Naive B cell (primary cell): ENCODE measurements around the gene CIC. TPM values are rescaled to one million over a fixed set of nuclear protein-coding genes. Genes with fewer than 3 reads are reported as not detected.
A peak's percentile ranks its signal among the peaks of the same experiment; 100 is the strongest.
"Not testable (repeated sequence)": the region's sequence is repeated elsewhere in the genome, so short reads cannot be mapped to it uniquely, and the experiment has no call there.

Experiments
- ATAC-seq, 2 donors: fragments of 150-1000 bp; cut with Tn5 transposase; 2 replicates each; pipeline ENCODE4 v1.10.0; 2021; ENCODE audit warnings: low read depth in 2 of 2, mild to moderate bottlenecking in 2 of 2, moderate library complexity in 2 of 2
- DNase-seq: peaks from one replicate; pipeline ENCODE4 v3.0.0; 2022
- H3K27ac Mint-ChIP-seq, 6 donors: one replicate each; pipeline ENCODE4 v1.8.0; 2020 to 2022; ENCODE audit warnings: mild to moderate bottlenecking in 6 of 6, mixed read lengths in 6 of 6, moderate library complexity in 5 of 6, inconsistent platforms in 2 of 6
- H3K27me3 Mint-ChIP-seq, 3 donors: one replicate each; pipeline ENCODE4 v1.8.0; 2021 to 2022; ENCODE audit warnings: mixed read lengths in 3 of 3, mild to moderate bottlenecking in 1 of 3
- H3K36me3 Mint-ChIP-seq, 2 donors: one replicate each; pipeline ENCODE4 v1.8.0; 2020 to 2022; ENCODE audit warnings: mixed read lengths in 2 of 2, inconsistent platforms in 1 of 2, mild to moderate bottlenecking in 1 of 2
- H3K4me1 Mint-ChIP-seq, 3 donors: one replicate each; pipeline ENCODE4 v1.8.0; 2020 to 2022; ENCODE audit warnings: mixed read lengths in 3 of 3, inconsistent platforms in 1 of 3, mild to moderate bottlenecking in 1 of 3, moderate library complexity in 1 of 3
- H3K4me3 Mint-ChIP-seq, 8 donors: one replicate each; pipeline ENCODE4 v1.8.0; 2020 to 2022; ENCODE audit warnings: mild to moderate bottlenecking in 8 of 8, mixed read lengths in 8 of 8, moderate library complexity in 8 of 8, inconsistent platforms in 2 of 8
- H3K9me3 Mint-ChIP-seq, 7 donors: one replicate each; pipeline ENCODE4 v1.8.0; 2020 to 2022; ENCODE audit warnings: mixed read lengths in 7 of 7, mild to moderate bottlenecking in 5 of 7, inconsistent platforms in 2 of 7, moderate library complexity in 1 of 7
- polyA plus RNA-seq, 6 donors: library from polyadenylated mRNA; unstranded; fragments of 300-500 nt; fragmentation: Illumina TruSeq; gene quantifications; one replicate each; pipeline ENCODE4 v1.2.3, GENCODE V29; 2021; ENCODE audit warnings: low read depth in 6 of 6

Gene CIC
- polyA plus RNA-seq, 6 donors from 2014 or later, result 0.05 to 5.3 (median 2.1) TPM

DNA sequence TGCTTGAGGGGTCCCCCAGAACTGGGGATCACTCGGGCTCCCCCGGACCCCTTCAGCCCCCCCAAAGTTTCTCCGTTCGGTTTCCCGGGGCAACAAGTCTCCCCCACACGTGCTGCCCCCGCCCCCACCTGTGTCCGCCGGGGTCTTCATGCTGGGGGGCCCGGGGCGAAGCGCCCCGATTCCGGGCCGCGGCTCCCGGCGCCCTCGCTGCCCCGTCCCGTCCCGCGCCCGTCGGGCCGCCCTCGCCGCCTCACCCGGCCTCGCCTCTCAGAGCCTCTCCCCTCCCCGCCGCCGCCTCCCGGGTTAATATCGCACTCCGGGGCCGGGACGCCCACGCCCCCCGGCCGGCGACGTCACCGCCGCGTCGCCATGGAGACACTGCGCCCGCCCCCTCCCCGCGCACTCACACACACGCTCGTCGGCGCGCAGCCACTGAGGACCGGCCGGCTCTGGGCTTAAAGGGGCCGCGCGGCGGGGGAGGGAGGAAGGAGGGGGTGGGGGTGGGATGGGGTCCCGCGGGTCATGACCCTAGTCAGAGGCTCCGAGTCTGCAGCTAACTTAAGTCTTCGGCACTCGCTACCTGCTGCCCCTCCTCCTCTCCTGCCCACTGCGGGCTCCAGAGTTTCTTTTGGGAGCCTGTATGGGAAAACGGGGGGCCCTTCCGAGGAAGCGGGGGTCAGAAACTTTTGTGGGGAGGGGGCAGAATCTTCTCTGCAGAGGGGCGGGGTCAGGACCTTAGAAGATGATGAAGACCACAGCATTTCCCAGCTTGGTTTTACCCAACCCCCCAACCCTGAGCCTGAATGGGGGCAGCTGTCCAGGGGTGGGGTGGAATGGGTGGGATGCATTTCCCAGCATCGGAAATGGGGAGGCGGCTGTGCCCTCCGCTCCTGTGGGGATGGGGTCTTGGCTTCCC lies 13.9 kb upstream of the CIC start, which contains the start of gene ERF:
TSS of gene ERF (minus strand) at position 279 of the 916 bp plus-strand sequence. CDS start at position 150, 129 bp downstream.
- ATAC-seq (peak; percentile 79 to 82), DNase-seq (peak; percentile 94)
- Mint-ChIP-seq H3K4me3 (peak within 1 kb of the TSS; percentile 48 to 95 (median 86)), H3K9me3 (no peaks in the 10 kb centered on the region), H3K27me3 (no peaks in the 10 kb centered on the region), H3K27ac (peak within 1 kb of the TSS; percentile 70 to 96 (median 90)), H3K36me3 (no peaks in the 10 kb centered on the region), H3K4me1 (peaks cover 23 to 33% (median 29%) of the 10 kb centered on the region in 3 donors)

DNA sequence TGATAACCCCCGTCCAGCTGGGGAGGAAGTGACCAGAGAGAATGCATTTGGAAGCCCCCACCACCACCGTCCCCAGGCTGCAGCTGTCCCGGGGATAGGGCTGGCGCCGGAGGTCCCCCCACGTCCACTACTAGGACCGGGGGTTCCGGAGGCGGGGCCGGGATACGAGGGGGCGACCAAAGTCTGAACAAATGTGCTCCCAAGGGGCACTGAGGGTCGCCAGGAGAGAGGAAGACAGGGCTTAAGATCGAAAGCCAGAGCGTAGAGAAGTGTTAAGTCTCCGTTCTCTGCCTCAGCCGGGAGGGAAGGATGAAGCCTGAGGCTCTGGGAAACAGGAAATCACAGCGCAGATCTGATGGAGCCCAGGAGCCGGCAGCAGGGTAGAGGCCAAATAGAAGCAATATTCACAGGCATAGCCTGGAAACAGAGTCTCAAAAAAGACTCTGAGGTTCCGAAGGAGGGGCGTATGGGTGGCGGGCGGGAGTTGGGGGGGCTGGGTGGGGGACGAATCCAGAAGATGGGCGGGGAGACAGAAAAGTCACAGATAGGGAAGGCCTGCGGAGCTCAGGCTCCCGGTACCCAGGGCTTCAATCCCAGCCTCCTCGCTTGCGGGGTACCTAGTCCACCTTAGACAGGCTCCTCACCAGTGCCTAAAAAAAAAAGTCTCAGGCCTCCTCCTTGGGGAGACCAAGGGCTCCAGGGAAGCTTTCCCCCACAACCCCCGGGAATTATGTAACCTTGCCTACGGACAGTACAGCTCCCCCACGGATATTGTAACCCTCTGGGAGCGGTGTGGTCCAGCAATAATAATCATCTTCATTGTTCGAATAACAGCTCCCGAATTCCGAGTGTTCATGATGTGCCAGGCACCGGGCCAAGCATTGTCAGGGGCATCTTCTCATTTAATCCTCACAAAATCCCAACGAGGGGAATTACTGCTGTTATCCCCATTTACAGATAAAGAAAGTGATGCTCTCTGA lies 13.0 kb upstream of the CIC start:
- no peaks in the 10 kb centered on the region for H3K36me3 Mint-ChIP-seq
- ATAC-seq (no peak), DNase-seq (no peak)
- no peaks in the 10 kb centered on the region for H3K27me3 Mint-ChIP-seq
- peaks cover 23 to 29% (median 26%) of the 10 kb centered on the region in 3 donors for H3K4me1 Mint-ChIP-seq
- no peaks in the 10 kb centered on the region for H3K9me3 Mint-ChIP-seq
- H3K4me3 Mint-ChIP-seq, result peak overlapping the region; percentile 48 to 95 (median 86)
- peak overlapping the region; percentile 26 to 96 (median 50) for H3K27ac Mint-ChIP-seq

DNA sequence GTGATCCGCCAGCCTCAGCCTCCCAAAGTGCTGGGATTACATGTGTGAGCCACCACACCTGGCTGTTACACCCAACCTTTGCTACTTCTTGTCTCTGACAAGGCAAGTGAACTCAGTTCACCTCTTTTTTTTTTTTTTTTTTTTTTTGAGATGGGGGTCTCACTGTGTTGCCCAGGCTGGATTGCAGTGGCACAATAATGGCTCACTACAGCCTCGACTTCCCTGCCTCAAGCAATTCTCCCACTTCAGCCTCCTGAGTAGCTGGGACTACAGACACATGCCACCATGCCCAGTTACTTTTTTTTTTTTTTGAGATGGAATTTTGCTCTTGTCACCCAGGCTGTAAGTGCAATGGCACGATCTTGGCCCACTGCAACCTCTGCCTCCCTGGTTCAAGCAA lies 11.2 kb upstream of the CIC start:
- H3K4me3 Mint-ChIP-seq, result peak overlapping the region in 2 of 8 donors; percentile 32 to 36

DNA sequence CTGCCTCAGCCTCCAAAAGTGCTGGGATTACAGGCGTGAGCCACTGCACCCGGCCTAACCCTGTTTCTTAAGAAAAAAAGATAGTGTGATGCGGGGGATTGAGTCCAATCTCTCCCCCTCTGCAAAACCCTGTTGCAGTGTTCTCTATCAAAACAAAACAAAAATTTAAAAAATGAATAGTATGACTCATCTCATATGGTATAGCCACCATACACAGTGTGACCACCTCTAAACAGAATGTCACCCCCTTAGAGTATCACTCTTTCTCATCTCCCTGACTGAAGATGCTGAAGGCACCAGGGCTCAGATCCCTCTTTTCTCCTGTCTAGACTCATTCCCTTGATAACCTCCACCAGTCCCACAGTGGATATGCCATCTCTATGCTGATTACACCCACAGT lies 7.3 kb upstream of the CIC start:
- H3K27ac Mint-ChIP-seq, result no peak overlapping the region
- DNase-seq (no peak), ATAC-seq (no peak)
- peaks cover 0 to 5% (median 0%) of the 10 kb centered on the region in 3 donors for H3K4me1 Mint-ChIP-seq
- H3K9me3 Mint-ChIP-seq, result no peaks in the 10 kb centered on the region
- no peaks in the 10 kb centered on the region for H3K36me3 Mint-ChIP-seq
- no peaks in the 10 kb centered on the region for H3K27me3 Mint-ChIP-seq
- peak overlapping the region in 1 of 8 donors; percentile 10 for H3K4me3 Mint-ChIP-seq

More for the DNA sequence above, 11.2 kb upstream of the CIC start:
- peaks cover 10 to 17% (median 14%) of the 10 kb centered on the region in 3 donors for H3K4me1 Mint-ChIP-seq
- not testable (repeated sequence) for H3K36me3 Mint-ChIP-seq, H3K9me3 Mint-ChIP-seq, ATAC-seq, H3K27me3 Mint-ChIP-seq, DNase-seq
- H3K27ac Mint-ChIP-seq, result peak overlapping the region in 1 of 6 donors; percentile 62

DNA sequence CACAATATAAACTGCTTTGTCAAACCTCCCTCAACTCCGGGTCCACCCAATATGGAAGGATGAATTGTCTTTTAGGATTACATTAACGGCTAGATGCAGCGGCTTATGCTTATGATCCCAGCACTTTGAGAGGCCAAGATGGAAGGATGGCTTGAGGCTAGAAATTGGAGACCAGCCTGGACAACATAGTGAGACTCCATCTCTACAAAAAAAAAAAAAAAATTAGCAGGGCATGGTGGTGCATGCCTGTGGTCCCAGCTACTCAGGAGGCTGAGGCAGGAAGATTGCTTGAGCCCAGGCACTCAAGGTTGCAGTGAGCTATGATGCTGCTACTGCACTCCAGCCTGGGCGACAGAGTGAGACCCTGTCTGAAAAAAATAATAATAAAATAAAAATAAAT lies 2.9 kb upstream of the CIC start:
- H3K36me3 Mint-ChIP-seq, H3K27me3 Mint-ChIP-seq, ATAC-seq, DNase-seq, H3K9me3 Mint-ChIP-seq: not testable (repeated sequence)
- Mint-ChIP-seq H3K27ac (peak overlapping the region in 2 of 6 donors; percentile 21 to 22), H3K4me1 (peaks cover under 1 to 21% (median 8%) of the 10 kb centered on the region in 3 donors), H3K4me3 (peak overlapping the region in 2 of 8 donors; percentile 3 to 4)

DNA sequence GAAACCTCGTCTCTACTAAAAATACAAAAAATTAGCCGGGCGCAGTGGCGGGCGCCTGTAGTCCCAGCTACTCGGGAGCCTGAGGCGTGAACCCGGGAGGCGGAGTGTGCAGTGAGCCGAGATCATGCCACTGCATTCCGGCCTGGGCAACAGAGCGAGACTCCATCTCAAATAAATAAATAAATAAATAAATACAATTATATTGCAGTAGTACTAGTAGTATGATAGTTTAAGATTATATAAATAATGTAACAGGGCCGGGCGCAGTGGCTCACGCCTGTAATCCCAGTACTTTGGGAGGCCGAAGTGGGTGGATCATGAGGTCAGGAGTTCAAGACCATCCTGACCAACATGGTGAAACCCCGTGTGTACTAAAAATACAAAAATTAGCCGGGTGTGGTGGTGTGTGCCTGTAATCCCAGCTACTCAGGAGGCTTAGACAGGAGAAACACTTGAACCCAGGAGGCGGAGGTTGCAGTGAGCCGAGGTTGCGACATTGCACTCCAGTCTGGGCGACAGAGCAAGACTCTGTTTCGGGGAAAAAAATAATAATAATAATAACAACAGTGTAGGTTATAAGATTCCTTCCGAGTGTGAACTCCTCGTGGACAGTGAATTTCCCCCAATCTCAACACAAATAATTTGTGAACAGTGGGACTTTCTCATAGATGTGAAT lies 2.0 kb upstream of the CIC start:
- not testable (repeated sequence) for ATAC-seq, H3K27me3 Mint-ChIP-seq, H3K9me3 Mint-ChIP-seq, H3K27ac Mint-ChIP-seq, H3K36me3 Mint-ChIP-seq, DNase-seq
- H3K4me3 Mint-ChIP-seq, result peak overlapping the region in 1 of 8 donors; percentile 44
- H3K4me1 Mint-ChIP-seq, result peaks cover 8 to 23% (median 14%) of the 10 kb centered on the region in 3 donors

DNA sequence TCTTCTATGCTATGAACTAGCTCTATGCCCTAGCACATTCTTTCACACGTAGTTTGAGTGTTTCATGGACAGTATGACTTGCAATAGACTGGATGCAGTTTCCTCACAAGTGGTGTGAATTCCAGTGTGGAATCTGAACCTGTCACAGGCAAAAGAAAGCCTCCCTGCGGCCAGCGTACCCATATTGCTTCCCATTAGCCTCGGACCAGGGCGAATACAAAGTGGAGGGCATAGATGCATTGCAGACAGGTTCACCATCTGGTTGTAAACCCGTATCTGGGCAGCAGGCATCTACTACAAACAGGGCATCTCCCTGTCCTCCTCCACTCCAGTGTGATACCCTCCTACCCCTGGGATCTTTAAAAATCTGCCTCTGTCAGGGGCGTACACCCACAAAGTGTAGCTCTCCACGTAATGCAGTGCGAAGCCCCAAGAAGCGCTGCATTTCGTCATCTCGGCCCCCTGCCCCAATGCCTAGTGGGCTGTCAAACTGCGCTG lies 1.4 kb upstream of the CIC start:
- DNase-seq, result no peak
- no peak overlapping the region for H3K27ac Mint-ChIP-seq

DNA sequence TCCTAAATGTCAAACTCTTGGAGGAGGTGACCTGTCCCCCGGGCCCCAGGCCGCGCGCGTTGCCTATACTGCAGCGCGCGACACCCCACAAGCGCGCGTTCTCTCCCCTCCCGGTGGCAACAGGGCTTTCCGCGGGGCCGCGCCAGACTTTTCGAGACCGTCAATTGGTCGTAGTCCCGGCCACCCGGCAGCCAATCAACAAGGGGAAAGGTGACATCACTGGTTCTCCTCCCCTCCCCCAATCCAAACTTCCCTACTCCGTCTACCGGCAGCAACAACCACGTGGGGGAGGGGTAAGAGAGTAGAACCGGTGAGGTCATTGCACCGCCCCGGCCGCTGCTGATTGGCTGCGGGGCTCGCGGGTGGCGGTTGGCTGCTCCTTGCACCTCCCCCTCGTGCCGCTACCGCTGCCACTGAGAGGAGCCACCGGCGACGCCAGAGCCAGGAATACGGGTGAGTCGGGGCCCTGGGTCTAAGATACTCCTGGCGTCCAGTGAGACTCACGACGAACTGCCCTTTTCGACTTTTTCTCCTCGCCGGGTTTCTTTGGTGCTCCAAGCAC lies 829 bp upstream of the CIC start:
- H3K4me3 Mint-ChIP-seq, result no peak overlapping the region
- DNase-seq (peak; percentile 100), ATAC-seq (peak; percentile 59 to 64)
- H3K9me3 Mint-ChIP-seq, result no peaks in the 10 kb centered on the region
- H3K36me3 Mint-ChIP-seq, result no peaks in the 10 kb centered on the region
- peaks cover 8 to 21% (median 14%) of the 10 kb centered on the region in 3 donors for H3K4me1 Mint-ChIP-seq
- no peaks in the 10 kb centered on the region for H3K27me3 Mint-ChIP-seq
- H3K27ac Mint-ChIP-seq, result no peak overlapping the region

More for the DNA sequence above, 1.4 kb upstream of the CIC start:
- Mint-ChIP-seq H3K4me1 (peaks cover 8 to 21% (median 14%) of the 10 kb centered on the region in 3 donors), H3K4me3 (no peak overlapping the region), H3K36me3 (no peaks in the 10 kb centered on the region), H3K27me3 (no peaks in the 10 kb centered on the region), H3K9me3 (no peaks in the 10 kb centered on the region)
- no peak for ATAC-seq

DNA sequence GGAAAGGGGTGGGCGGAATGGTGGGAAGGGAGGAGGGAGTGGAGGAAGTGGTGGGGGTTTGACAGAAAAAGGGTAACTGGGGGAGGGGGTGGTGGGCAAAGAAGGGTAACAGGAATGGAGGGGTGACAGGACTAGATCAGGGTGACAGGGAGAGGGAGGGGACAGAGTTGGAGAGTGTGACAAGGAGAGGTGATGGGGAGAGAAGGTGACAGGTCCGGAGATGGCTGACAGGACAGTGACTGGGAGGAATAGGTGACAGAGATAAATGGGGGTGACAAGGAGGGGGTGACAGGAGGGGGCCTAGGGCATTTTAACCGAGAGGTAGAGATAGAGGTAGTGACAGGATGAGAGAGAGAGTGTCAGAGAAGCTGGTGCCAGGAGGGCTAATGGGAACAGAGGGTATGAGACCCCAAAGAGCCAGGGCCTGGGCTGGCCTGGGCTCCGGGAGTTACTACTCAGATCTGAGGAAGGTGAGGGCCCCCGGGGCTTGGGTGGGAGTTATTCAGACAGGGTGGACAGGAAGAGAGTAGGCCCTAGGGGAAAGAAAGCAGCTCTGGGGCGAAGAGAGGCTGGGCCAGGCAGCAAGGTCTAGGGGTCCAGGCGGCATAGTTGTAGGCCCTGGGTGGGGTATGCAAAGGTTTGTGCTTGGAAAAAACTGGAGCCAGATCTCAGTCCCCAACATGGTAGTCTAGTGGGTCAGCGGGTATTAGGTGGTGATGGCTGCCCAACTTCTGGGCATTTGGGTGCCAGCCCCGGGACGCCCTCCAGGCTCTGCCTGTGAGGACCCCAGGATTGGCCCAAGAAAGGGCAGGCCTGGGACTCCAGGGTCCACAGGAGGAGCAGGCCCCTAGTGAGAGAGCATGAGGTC lies 660 bp downstream of the CIC start:
- DNase-seq, result no peak
- Mint-ChIP-seq H3K4me3 (peak overlapping the region in 4 of 8 donors; percentile 90 to 95 (median 92)), H3K4me1 (peaks cover 14 to 21% (median 15%) of the 10 kb centered on the region in 3 donors), H3K9me3 (no peaks in the 10 kb centered on the region), H3K27me3 (no peaks in the 10 kb centered on the region), H3K36me3 (no peaks in the 10 kb centered on the region), H3K27ac (peak overlapping the region in 5 of 6 donors; percentile 96 to 98 (median 97))
- ATAC-seq, result no peak

DNA sequence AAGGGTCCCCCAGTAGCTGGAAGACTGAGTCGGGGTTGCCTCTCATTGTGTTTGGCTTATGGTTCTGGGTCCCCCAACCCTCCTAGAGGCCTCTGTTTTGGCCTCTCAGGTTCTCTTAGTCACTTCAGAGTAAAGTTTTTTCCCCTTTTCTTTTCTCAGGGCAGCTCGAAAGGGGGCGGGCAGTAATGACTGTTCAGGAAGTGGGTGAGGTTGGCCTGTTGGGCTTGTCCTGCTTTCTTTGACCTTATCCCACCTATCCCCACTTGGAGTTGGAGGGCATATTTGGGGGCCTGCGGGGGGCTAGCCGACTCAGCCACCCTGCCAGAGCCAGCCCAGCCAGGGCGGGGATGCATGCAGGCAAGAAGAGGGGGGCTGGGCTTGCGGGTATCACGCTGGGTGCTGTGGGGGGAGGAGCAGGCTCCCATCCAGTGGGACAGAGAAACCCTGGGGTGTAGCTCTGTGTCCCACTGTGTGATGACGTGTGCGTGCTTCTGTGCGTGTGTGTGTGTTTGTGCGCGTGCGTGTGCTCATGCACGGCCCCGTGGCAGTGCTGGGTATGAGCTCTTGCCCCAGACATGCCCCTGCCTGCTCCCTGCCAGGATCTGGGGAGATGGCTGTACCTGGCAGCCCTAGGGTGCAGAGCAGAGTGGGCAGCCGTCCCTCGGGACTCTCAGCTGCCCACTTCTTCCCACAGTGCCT lies 1.4 kb downstream of the CIC start:
- no peaks in the 10 kb centered on the region for H3K9me3 Mint-ChIP-seq
- peaks cover 18 to 24% (median 20%) of the 10 kb centered on the region in 3 donors for H3K4me1 Mint-ChIP-seq
- DNase-seq, result peak; percentile 51
- no peaks in the 10 kb centered on the region for H3K36me3 Mint-ChIP-seq
- ATAC-seq, result peak; percentile 1 to 2
- no peaks in the 10 kb centered on the region for H3K27me3 Mint-ChIP-seq
- H3K27ac Mint-ChIP-seq, result peak overlapping the region in 5 of 6 donors; percentile 88 to 98 (median 97)
- H3K4me3 Mint-ChIP-seq, result peak overlapping the region in 4 of 8 donors; percentile 90 to 95 (median 92)

DNA sequence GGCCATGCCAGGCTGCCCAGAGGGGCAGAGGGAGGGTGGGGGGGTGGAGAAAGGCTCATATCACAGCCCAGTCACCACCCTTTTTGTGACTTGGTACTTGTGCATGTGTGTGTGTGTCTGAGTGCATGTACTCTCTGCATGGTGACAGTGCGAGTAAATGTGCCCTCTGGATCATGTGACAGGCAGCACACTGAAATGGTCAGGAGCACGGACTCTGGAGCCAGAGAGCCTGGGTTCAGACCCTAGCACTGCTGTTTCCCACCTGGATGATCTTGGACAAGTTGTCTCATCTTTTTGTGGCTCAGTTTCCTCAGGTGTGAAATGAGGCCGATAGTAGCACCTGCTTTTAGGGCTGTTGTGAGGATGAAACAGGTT lies 2.0 kb downstream of the CIC start:
- Mint-ChIP-seq H3K27ac (peak overlapping the region in 4 of 6 donors; percentile 36 to 97 (median 82)), H3K4me1 (peaks cover 22 to 28% (median 23%) of the 10 kb centered on the region in 3 donors), H3K27me3 (no peaks in the 10 kb centered on the region), H3K9me3 (no peaks in the 10 kb centered on the region), H3K36me3 (no peaks in the 10 kb centered on the region), H3K4me3 (peak overlapping the region in 5 of 8 donors; percentile 49 to 95 (median 66))
- ATAC-seq (no peak), DNase-seq (no peak)
